B cell (primary cell): ENCODE data around the gene SEC63.

Experiments
- EZH2 ChIP-seq: IDR thresholded peaks from 2 replicates; pipeline ENCODE4 v1.6.1; 2012; ENCODE audit warnings: borderline replicate concordance, low read depth, mild to moderate bottlenecking, moderate library complexity, low read length; ENCODE audit not compliant: insufficient read depth, poor library complexity, severe bottlenecking
- TF ChIP-seq, protein P1 (sequence below): fragments of 200-600 bp; IDR thresholded peaks from one replicate; pipeline ENCODE4 v1.8.0; 2022; ENCODE audit warnings: antibody characterized with exemption, mild to moderate bottlenecking

DNA sequence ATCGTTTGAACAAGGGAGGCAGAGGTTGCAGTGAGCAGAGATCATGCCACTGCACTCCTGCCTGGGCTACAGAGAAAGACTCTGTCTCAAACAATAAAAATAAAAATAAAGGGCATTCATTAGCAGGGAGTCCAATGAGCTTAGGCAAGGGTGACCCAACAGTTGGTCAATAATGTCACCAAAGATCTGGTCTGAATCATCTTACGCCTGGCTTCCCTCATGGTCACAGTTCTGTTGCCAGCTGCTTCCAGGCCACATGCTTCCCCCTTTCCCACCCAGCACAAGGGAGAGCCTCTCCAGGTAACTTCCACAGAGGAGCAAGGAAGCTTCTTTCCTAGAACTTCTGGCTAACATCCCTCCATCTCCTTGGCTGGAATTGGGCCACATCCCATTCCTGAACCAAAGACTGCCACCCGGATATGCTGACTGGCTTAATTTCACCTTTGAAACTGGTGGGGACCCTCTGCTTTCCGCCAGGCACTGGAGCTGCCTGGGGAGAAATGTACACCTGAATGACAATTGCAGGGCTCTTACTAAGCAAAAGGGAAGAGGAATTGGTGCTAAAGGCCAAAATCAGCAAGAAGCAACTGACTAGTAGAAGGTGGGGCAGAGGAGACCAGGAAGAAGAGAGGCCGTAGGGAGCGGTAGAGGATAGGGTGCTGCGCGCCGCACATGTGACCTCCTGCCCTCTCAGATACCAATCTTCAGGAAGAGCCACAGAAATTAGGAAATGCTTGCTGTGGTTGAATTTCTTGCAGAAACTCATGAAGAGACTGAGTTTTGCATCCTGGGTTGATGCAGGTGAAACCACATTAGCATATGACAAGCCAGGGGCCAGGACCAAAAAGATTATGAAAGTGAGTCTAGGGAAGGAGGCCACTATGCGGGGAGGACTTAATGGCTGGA, 125.6 kb downstream of the SEC63 start:
- TF ChIP-seq, protein P1, sequence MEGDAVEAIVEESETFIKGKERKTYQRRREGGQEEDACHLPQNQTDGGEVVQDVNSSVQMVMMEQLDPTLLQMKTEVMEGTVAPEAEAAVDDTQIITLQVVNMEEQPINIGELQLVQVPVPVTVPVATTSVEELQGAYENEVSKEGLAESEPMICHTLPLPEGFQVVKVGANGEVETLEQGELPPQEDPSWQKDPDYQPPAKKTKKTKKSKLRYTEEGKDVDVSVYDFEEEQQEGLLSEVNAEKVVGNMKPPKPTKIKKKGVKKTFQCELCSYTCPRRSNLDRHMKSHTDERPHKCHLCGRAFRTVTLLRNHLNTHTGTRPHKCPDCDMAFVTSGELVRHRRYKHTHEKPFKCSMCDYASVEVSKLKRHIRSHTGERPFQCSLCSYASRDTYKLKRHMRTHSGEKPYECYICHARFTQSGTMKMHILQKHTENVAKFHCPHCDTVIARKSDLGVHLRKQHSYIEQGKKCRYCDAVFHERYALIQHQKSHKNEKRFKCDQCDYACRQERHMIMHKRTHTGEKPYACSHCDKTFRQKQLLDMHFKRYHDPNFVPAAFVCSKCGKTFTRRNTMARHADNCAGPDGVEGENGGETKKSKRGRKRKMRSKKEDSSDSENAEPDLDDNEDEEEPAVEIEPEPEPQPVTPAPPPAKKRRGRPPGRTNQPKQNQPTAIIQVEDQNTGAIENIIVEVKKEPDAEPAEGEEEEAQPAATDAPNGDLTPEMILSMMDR, result no peak
- TF ChIP-seq EZH2, result no peak
